ENCODE results near the gene CCR8. TPM values are rescaled to one million over a fixed set of nuclear protein-coding genes. Genes with fewer than 3 reads are reported as not detected.

CCR8 gene
- total RNA-seq, 1 experiment from 2014 or later = not detected

DNA sequence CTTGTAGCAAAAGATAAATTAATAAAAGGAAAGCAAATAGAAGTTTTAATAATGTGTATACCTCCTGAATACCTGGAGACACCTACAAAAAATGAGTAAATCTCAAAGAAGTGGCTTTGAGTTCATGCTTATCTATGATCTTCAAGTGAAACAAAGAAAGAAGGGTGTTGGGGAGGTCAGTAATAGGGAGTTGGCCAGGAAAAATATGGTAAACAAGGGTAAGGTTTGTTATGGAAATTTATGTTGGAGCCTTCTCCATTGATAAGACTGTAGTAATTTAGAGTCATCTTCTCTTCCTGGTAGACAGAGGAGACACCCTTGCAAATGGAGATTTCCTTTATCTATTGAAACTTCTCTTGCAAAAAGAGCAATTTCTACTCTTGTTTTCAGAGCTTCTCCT lies 6.6 kb upstream of the CCR8 start:
- H3K36me3 Mint-ChIP-seq (ENCODE audit: insufficient read depth, unreplicated experiment) = no peaks in the 10 kb centered on the region
- H3K9me3 Mint-ChIP-seq (ENCODE audit: low read depth, unreplicated experiment) = peaks cover 3% of the 10 kb centered on the region
- no peak overlapping the region for H3K27ac Mint-ChIP-seq (ENCODE audit: unreplicated experiment)
- CTCF ChIA-PET = no interaction called here
- BruUV-seq (replicated peaks) = no TSS peak
- no peak for TF ChIP-seq CTCF (IDR thresholded peaks at IDR 0.05; ENCODE audit: unreplicated experiment)
- no peaks in the 10 kb centered on the region for H3K27me3 Mint-ChIP-seq (ENCODE audit: unreplicated experiment)
- H3K4me1 Mint-ChIP-seq (ENCODE audit: low read depth, unreplicated experiment) = peaks cover 7% of the 10 kb centered on the region
- H3K4me3 Mint-ChIP-seq (ENCODE audit: low read depth, unreplicated experiment) = no peak overlapping the region
- no peak for DNase-seq
- intact Hi-C loops (cut with micrococcal nuclease; ENCODE audit: unreplicated experiment) = no loop called here

- Mint-ChIP-seq H3K27me3 (ENCODE audit: unreplicated experiment) (no peaks in the 10 kb centered on the region), H3K9me3 (ENCODE audit: low read depth, unreplicated experiment) (peaks cover 3% of the 10 kb centered on the region), H3K27ac (ENCODE audit: unreplicated experiment) (no peak overlapping the region), H3K36me3 (ENCODE audit: insufficient read depth, unreplicated experiment) (no peaks in the 10 kb centered on the region), H3K4me1 (ENCODE audit: low read depth, unreplicated experiment) (peaks cover 2% of the 10 kb centered on the region), H3K4me3 (ENCODE audit: low read depth, unreplicated experiment) (no peak overlapping the region)
- CTCF ChIA-PET = interaction anchor here (0.7 kb wide), 1 partner anchor 11 kb away, joined by 3 read pairs; no protein-coding TSS in a partner anchor
- BruUV-seq (replicated peaks) = no TSS peak
- DNase-seq = no peak
- TF ChIP-seq CTCF (IDR thresholded peaks at IDR 0.05; ENCODE audit: unreplicated experiment) = no peak
- intact Hi-C loops (cut with micrococcal nuclease; ENCODE audit: unreplicated experiment) = no loop called here
Observed at GRCh38 chr3:39323494-39323893, 6.0 kb upstream of the CCR8 start.

- Mint-ChIP-seq H3K36me3 (ENCODE audit: insufficient read depth, unreplicated experiment) (no peaks in the 10 kb centered on the region), H3K9me3 (ENCODE audit: low read depth, unreplicated experiment) (peaks cover 3% of the 10 kb centered on the region), H3K4me1 (ENCODE audit: low read depth, unreplicated experiment) (no peaks in the 10 kb centered on the region), H3K27ac (ENCODE audit: unreplicated experiment) (no peak overlapping the region), H3K4me3 (ENCODE audit: low read depth, unreplicated experiment) (no peak overlapping the region), H3K27me3 (ENCODE audit: unreplicated experiment) (no peaks in the 10 kb centered on the region)
- intact Hi-C loops (cut with micrococcal nuclease; ENCODE audit: unreplicated experiment) = no loop called here
- CTCF ChIA-PET = no interaction called here
- DNase-seq = no peak
- TF ChIP-seq CTCF (IDR thresholded peaks at IDR 0.05; ENCODE audit: unreplicated experiment) = no peak
- no TSS peak for BruUV-seq (replicated peaks)
Observed at GRCh38 chr3:39325236-39325635, 4.3 kb upstream of the CCR8 start.

GRCh38 chr3:39327053-39327745 lies 2.3 kb upstream of the CCR8 start:
- no peaks in the 10 kb centered on the region for H3K27me3 Mint-ChIP-seq (ENCODE audit: unreplicated experiment)
- CTCF ChIA-PET = no interaction called here
- no peak for DNase-seq
- H3K4me1 Mint-ChIP-seq (ENCODE audit: low read depth, unreplicated experiment) = no peaks in the 10 kb centered on the region
- intact Hi-C loops (cut with micrococcal nuclease; ENCODE audit: unreplicated experiment) = no loop called here
- H3K4me3 Mint-ChIP-seq (ENCODE audit: low read depth, unreplicated experiment) = no peak overlapping the region
- TF ChIP-seq CTCF (IDR thresholded peaks at IDR 0.05; ENCODE audit: unreplicated experiment) = no peak
- no peaks in the 10 kb centered on the region for H3K36me3 Mint-ChIP-seq (ENCODE audit: insufficient read depth, unreplicated experiment)
- no peak overlapping the region for H3K27ac Mint-ChIP-seq (ENCODE audit: unreplicated experiment)
- H3K9me3 Mint-ChIP-seq (ENCODE audit: low read depth, unreplicated experiment) = peaks cover 3% of the 10 kb centered on the region
- no TSS peak for BruUV-seq (replicated peaks)
